NB4 (cell line): ENCODE data around the gene CAMTA1.

Source experiments
- CTCF ChIP-seq: IDR thresholded peaks from one replicate; pipeline ENCODE4 v1.5.1; 2012; ENCODE audit warnings: low read depth, low read length
- MAX ChIP-seq: IDR thresholded peaks from 2 replicates; pipeline ENCODE4 v1.6.1; 2011; ENCODE audit warnings: low read depth, low read length
- MYC ChIP-seq: IDR thresholded peaks from 2 replicates; pipeline ENCODE4 v1.6.1; 2011; ENCODE audit warnings: low read depth, low read length
- POLR2A ChIP-seq: IDR thresholded peaks from 2 replicates; pipeline ENCODE4 v1.6.1; 2011; ENCODE audit warnings: mild to moderate bottlenecking; ENCODE audit not compliant: insufficient read length; ENCODE audit errors: extremely low read depth

- TF ChIP-seq CTCF (no peak), POLR2A (no peak), MYC (no peak), MAX (no peak)
Measured at GRCh38 chr1:7670334-7671145, 885.3 kb downstream of the CAMTA1 start.
